Liver (tissue), 9 donors: ENCODE measurements around the gene PSTPIP1. TPM values are rescaled to one million over a fixed set of nuclear protein-coding genes. Genes with fewer than 3 reads are reported as not detected.
"Not testable (repeated sequence)": the region's sequence is repeated elsewhere in the genome, so short reads cannot be mapped to it uniquely, and the experiment has no call there.

Experiments
- DNase-seq: peaks from one replicate; pipeline ENCODE4 v3.0.0-alpha.2; 2017; ENCODE audit warnings: low spot score
- H3K27ac ChIP-seq, 2 donors: one replicate each; pipeline ENCODE4 v1.7.0; 2013; ENCODE audit warnings: inconsistent platforms in 2 of 2, low read length in 2 of 2, control low read depth in 1 of 2, low read depth in 1 of 2, mild to moderate bottlenecking in 1 of 2
- H3K27me3 ChIP-seq, 4 donors: one replicate each; pipeline versions ENCODE4 v1.6.1 to v1.7.0; 2013; ENCODE audit warnings: low read length in 3 of 4, inconsistent platforms in 1 of 4, mild to moderate bottlenecking in 1 of 4, moderate library complexity in 1 of 4; ENCODE audit not compliant: control insufficient read depth in 4 of 4, insufficient read depth in 4 of 4
- H3K36me3 ChIP-seq, 4 donors: one replicate each; pipeline versions ENCODE4 v1.6.1 to v1.7.0; 2013; ENCODE audit warnings: low read length in 3 of 4, mild to moderate bottlenecking in 3 of 4, low read depth in 1 of 4, moderate library complexity in 1 of 4; ENCODE audit not compliant: control insufficient read depth in 4 of 4, insufficient read depth in 3 of 4
- H3K4me1 ChIP-seq, 4 donors: one replicate each; pipeline versions ENCODE4 v1.6.1 to v1.7.0; 2013; ENCODE audit warnings: low read length in 3 of 4, mild to moderate bottlenecking in 3 of 4, moderate library complexity in 1 of 4; ENCODE audit not compliant: control insufficient read depth in 4 of 4, insufficient read depth in 4 of 4
- H3K4me3 ChIP-seq, 3 donors: one replicate each; pipeline versions ENCODE4 v1.6.1 to v1.7.0; 2013; ENCODE audit warnings: low read length in 3 of 3, control low read depth in 1 of 3, low read depth in 1 of 3, mild to moderate bottlenecking in 1 of 3
- H3K9ac ChIP-seq, 2 donors: one replicate each; pipeline ENCODE4 v1.7.0; 2013; ENCODE audit warnings: low read length in 2 of 2, mild to moderate bottlenecking in 2 of 2, moderate library complexity in 2 of 2, control low read depth in 1 of 2, low read depth in 1 of 2
- H3K9me3 ChIP-seq, 4 donors: one replicate each; pipeline versions ENCODE4 v1.6.1 to v1.7.0; 2013; ENCODE audit warnings: low read length in 3 of 4; ENCODE audit not compliant: control insufficient read depth in 4 of 4
- CTCF ChIP-seq: fragments of 150-350 bp; IDR thresholded peaks from 2 replicates; pipeline ENCODE4 v1.5.1; 2017; ENCODE audit warnings: improper control_type of control experiment, low read depth, low read length; ENCODE audit not compliant: missing input control
- FOXA1 ChIP-seq: IDR thresholded peaks from 2 replicates; pipeline ENCODE4 v1.6.1; 2016; ENCODE audit warnings: antibody characterized with exemption
- FOXA2 ChIP-seq: IDR thresholded peaks from 2 replicates; pipeline ENCODE4 v1.6.1; 2016; ENCODE audit warnings: antibody characterized with exemption
- GABPA ChIP-seq, 2 donors: IDR thresholded peaks in 1 of 2; conservative IDR thresholded peaks in 1 of 2; 2 replicates each; pipeline ENCODE4 v1.6.1; 2016; ENCODE audit warnings: antibody characterized with exemption in 2 of 2, mild to moderate bottlenecking in 1 of 2, moderate library complexity in 1 of 2
- HNF4A ChIP-seq, 2 donors: conservative IDR thresholded peaks; 2 replicates each; pipeline ENCODE4 v1.6.1; 2016; ENCODE audit warnings: antibody characterized with exemption in 2 of 2, mild to moderate bottlenecking in 2 of 2
- HNF4G ChIP-seq: IDR thresholded peaks from 2 replicates; pipeline ENCODE4 v1.6.1; 2016; ENCODE audit warnings: antibody characterized with exemption
- JUND ChIP-seq, 2 donors: IDR thresholded peaks; 2 replicates each; pipeline ENCODE4 v1.6.1; 2016; ENCODE audit warnings: antibody characterized with exemption in 2 of 2
- MAX ChIP-seq: IDR thresholded peaks from 2 replicates; pipeline ENCODE4 v1.6.1; 2016; ENCODE audit warnings: antibody characterized with exemption
- NR2F2 ChIP-seq: IDR thresholded peaks from 2 replicates; pipeline ENCODE4 v1.6.1; 2016; ENCODE audit warnings: antibody characterized with exemption
- RAD21 ChIP-seq, 2 donors: IDR thresholded peaks; 2 replicates each; pipeline ENCODE4 v1.6.1; 2016; ENCODE audit warnings: antibody characterized with exemption in 2 of 2, mild to moderate bottlenecking in 2 of 2
- RXRA ChIP-seq, 2 donors: IDR thresholded peaks; 2 replicates each; pipeline ENCODE4 v1.6.1; 2017 to 2018; ENCODE audit warnings: antibody characterized with exemption in 2 of 2, mild to moderate bottlenecking in 1 of 2
- SP1 ChIP-seq: IDR thresholded peaks from 2 replicates; pipeline ENCODE4 v1.6.1; 2018; ENCODE audit warnings: antibody characterized with exemption, mild to moderate bottlenecking
- TAF1 ChIP-seq: conservative IDR thresholded peaks from 2 replicates; pipeline ENCODE4 v1.6.1; 2016; ENCODE audit warnings: antibody characterized with exemption, mild to moderate bottlenecking
- YY1 ChIP-seq: IDR thresholded peaks from 2 replicates; pipeline ENCODE4 v1.6.1; 2016; ENCODE audit warnings: antibody characterized with exemption, mild to moderate bottlenecking
- WGBS: extraction: QIAGEN DNeasy Blood & Tissue Kit; methylation state at CpG from one replicate; pipeline ENCODE4 v1.1.7; 2013; 5-methylcytosine and 5-hydroxymethylcytosine counted together
- polyA plus RNA-seq, 2 donors: library from polyadenylated mRNA; stranded (reverse) in 1 of 2; unstranded in 1 of 2; fragments of 200-250 nt in 1 of 2; fragments of >200 nt in 1 of 2; fragmentation: Nextera tagmentation in 1 of 2; extraction: Ambion mirVana in 1 of 2; gene quantifications; one replicate each; pipeline versions ENCODE4 v1.2.1 to v1.2.3, GENCODE V29; 2013 to 2015
- total RNA-seq, 2 donors: library from RNA; depleted of rRNA; stranded (reverse); fragments of >200 nt; gene quantifications; one replicate each; pipeline ENCODE4 v1.2.3, GENCODE V29; 2014
- TF ChIP-seq, protein P1 (sequence below): IDR thresholded peaks from 2 replicates; pipeline ENCODE4 v1.6.1; 2016; ENCODE audit warnings: antibody characterized with exemption, mild to moderate bottlenecking
- TF ChIP-seq, protein P2 (sequence below): IDR thresholded peaks from 2 replicates; pipeline ENCODE4 v1.6.1; 2016; ENCODE audit warnings: antibody characterized with exemption
- TF ChIP-seq, protein P3 (sequence below): IDR thresholded peaks from 2 replicates; pipeline ENCODE4 v1.6.1; 2016; ENCODE audit warnings: antibody characterized with exemption
- donor health status: healthy.
- donor health status: healthy.
- donor health status: healthy.
- donor health status: healthy.
- donor health status: healthy.

PSTPIP1 gene
- total and polyA plus RNA-seq, 4 donors, result 1.1 to 4.6 (median 3.0) TPM

GRCh38 chr15:76963596-76963995, 31.3 kb upstream of the PSTPIP1 start (continued):
- TF ChIP-seq, protein P1, sequence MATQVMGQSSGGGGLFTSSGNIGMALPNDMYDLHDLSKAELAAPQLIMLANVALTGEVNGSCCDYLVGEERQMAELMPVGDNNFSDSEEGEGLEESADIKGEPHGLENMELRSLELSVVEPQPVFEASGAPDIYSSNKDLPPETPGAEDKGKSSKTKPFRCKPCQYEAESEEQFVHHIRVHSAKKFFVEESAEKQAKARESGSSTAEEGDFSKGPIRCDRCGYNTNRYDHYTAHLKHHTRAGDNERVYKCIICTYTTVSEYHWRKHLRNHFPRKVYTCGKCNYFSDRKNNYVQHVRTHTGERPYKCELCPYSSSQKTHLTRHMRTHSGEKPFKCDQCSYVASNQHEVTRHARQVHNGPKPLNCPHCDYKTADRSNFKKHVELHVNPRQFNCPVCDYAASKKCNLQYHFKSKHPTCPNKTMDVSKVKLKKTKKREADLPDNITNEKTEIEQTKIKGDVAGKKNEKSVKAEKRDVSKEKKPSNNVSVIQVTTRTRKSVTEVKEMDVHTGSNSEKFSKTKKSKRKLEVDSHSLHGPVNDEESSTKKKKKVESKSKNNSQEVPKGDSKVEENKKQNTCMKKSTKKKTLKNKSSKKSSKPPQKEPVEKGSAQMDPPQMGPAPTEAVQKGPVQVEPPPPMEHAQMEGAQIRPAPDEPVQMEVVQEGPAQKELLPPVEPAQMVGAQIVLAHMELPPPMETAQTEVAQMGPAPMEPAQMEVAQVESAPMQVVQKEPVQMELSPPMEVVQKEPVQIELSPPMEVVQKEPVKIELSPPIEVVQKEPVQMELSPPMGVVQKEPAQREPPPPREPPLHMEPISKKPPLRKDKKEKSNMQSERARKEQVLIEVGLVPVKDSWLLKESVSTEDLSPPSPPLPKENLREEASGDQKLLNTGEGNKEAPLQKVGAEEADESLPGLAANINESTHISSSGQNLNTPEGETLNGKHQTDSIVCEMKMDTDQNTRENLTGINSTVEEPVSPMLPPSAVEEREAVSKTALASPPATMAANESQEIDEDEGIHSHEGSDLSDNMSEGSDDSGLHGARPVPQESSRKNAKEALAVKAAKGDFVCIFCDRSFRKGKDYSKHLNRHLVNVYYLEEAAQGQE, result no peak
- TF ChIP-seq YY1 (no peak), RXRA (IDR thresholded peaks at IDR 0.05) (no peak), NR2F2 (no peak), FOXA1 (no peak), SP1 (no peak)
- TF ChIP-seq, protein P2, sequence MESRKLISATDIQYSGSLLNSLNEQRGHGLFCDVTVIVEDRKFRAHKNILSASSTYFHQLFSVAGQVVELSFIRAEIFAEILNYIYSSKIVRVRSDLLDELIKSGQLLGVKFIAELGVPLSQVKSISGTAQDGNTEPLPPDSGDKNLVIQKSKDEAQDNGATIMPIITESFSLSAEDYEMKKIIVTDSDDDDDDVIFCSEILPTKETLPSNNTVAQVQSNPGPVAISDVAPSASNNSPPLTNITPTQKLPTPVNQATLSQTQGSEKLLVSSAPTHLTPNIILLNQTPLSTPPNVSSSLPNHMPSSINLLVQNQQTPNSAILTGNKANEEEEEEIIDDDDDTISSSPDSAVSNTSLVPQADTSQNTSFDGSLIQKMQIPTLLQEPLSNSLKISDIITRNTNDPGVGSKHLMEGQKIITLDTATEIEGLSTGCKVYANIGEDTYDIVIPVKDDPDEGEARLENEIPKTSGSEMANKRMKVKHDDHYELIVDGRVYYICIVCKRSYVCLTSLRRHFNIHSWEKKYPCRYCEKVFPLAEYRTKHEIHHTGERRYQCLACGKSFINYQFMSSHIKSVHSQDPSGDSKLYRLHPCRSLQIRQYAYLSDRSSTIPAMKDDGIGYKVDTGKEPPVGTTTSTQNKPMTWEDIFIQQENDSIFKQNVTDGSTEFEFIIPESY, result no peak
- TF ChIP-seq, protein P3, sequence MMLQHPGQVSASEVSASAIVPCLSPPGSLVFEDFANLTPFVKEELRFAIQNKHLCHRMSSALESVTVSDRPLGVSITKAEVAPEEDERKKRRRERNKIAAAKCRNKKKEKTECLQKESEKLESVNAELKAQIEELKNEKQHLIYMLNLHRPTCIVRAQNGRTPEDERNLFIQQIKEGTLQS, result no peak

DNA sequence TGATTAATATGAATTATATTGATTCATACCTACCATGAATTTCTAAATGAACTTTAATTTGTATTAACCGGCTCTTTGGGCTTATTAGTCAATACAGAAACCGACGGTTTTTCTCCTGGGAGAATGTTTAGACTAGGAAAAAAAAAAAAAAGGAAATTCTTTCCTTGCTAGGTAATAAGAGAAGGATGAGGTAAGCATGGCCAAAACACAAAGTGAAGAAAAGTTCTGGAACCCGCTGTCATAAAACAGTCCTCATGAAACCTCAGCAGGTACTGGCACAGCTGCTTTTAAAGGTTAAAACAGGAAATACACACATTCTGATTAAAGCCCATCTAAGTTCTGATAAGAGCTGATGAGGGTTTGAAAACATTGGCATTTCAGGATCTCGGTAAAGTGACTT, 30.8 kb upstream of the PSTPIP1 start:
- no peaks in the 10 kb centered on the region for H3K27me3 ChIP-seq
- H3K27ac ChIP-seq, result no peak overlapping the region
- no peaks in the 10 kb centered on the region for H3K4me1 ChIP-seq
- 68% methylated on average over 5 of the region's 5 CpGs for WGBS
- no peaks in the 10 kb centered on the region for H3K9me3 ChIP-seq
- no peak overlapping the region for H3K9ac ChIP-seq
- no peak for DNase-seq
- TF ChIP-seq JUND (IDR thresholded peaks at IDR 0.05), result no peak
- TF ChIP-seq SP1, result no peak
- no peak for TF ChIP-seq GABPA (IDR thresholded peaks at IDR 0.05 in 1 of 2, conservative IDR thresholded peaks at IDR 0.05 in 1 of 2)
- TF ChIP-seq FOXA2, result no peak
- no peak for TF ChIP-seq RAD21 (IDR thresholded peaks at IDR 0.05)
- no peak for TF ChIP-seq HNF4G
- TF ChIP-seq YY1, result no peak
- no peak for TF ChIP-seq CTCF
- no peak for TF ChIP-seq FOXA1
- no peak for TF ChIP-seq TAF1
- no peak for TF ChIP-seq HNF4A (conservative IDR thresholded peaks at IDR 0.05)
- TF ChIP-seq NR2F2, result no peak
- no peak for TF ChIP-seq MAX
- TF ChIP-seq RXRA (IDR thresholded peaks at IDR 0.05), result no peak
- TF ChIP-seq, protein P2, result no peak
- TF ChIP-seq, protein P1, result no peak
- no peak overlapping the region for H3K4me3 ChIP-seq
- no peaks in the 10 kb centered on the region for H3K36me3 ChIP-seq

DNA sequence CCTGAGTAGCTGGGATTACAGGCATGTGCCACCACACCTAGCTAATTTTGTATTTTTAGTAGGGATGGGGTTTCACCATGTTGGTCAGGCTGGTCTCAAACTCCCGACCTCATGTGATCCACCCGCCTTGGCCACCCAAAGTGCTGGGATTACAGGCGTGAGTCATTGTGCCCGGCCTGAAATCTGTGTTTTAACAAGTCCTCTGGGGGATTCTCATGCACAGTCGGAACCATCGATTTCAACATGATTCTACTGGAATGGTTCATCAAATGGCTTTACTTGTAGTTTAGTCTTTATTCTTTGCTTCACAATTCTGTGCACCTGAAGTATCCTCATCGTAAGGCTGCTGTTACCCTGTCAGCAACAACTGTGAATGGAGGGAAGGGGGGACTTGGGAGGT, 28.9 kb upstream of the PSTPIP1 start:
- not testable (repeated sequence) for H3K27me3 ChIP-seq, DNase-seq, H3K9ac ChIP-seq, H3K4me1 ChIP-seq, H3K27ac ChIP-seq, H3K9me3 ChIP-seq, H3K4me3 ChIP-seq, H3K36me3 ChIP-seq
- 90% methylated on average over 7 of the region's 7 CpGs for WGBS
